HepG2 (cell line): ENCODE data around the gene BMPR1B. TPM values are rescaled to one million over a fixed set of nuclear protein-coding genes. Genes with fewer than 3 reads are reported as not detected.

Source experiments
- ATAC-seq: fragments of 200-7000 bp; cut with Tn5 transposase; 3 replicates; pipeline ENCODE4 v1.9.1; 2020; ENCODE audit warnings: mild to moderate bottlenecking, moderate library complexity
- BruUV-seq: library from RNA; stranded (reverse); fragments of 400-500 nt; replicated peaks from 2 replicates; lab custom pipeline; 2021; lab: Mats Ljungman, UMichigan
- CTCF ChIA-PET: fragments of 300-600 bp; formaldehyde crosslinking; extraction: SDS; loops from one replicate; lab custom pipeline; 2021; ENCODE audit warnings: low total read pairs, inconsistent platforms, low intra/inter-chr PET ratio; lab: Yijun Ruan, JAX
- POLR2A ChIA-PET: fragments of 350-600 bp; sonication (Branson Sonifier 250); formaldehyde crosslinking; loops from one replicate; lab custom pipeline; 2020; ENCODE audit warnings: antibody characterized with exemption, inconsistent platforms; lab: Yijun Ruan, JAX
- DNase-seq: peaks from one replicate; pipeline ENCODE4 v3.0.0-alpha.2; 2015; ENCODE audit warnings: low spot score
- FAIRE-seq: peaks from 3 replicates; lab custom pipeline; 2011; peaks lifted over from hg19 to GRCh38; lab: Jason Lieb, UNC
- H2AFZ ChIP-seq: one replicate; pipeline ENCODE4 v1.6.1; 2011; ENCODE audit warnings: low read length, inconsistent platforms
- H3K27ac ChIP-seq: fragments of 300-600 bp; 3 replicates; pipeline ENCODE4 v1.8.0; 2011; ENCODE audit warnings: mixed run types, mild to moderate bottlenecking, mixed read lengths, low read length, inconsistent platforms; ENCODE audit not compliant: insufficient read depth; ENCODE audit errors: extremely low read length
- H3K27me3 ChIP-seq, 2 experiments: fragments of 200-600 bp in 1 of 2; 2 replicates in 1 of 2; 3 replicates in 1 of 2; pipeline versions ENCODE4 v1.6.0 to v1.8.0; 2011; ENCODE audit warnings: low read length in 2 of 2, mild to moderate bottlenecking in 2 of 2, moderate library complexity in 2 of 2, inconsistent platforms in 1 of 2; ENCODE audit not compliant: insufficient read depth in 2 of 2, control insufficient read depth in 1 of 2
- H3K36me3 ChIP-seq, 2 experiments: fragments of 200-600 bp in 1 of 2; replicated peaks in 1 of 2; 2 replicates in 1 of 2; 3 replicates in 1 of 2; pipeline versions ENCODE4 v1.5.1 to v1.8.0; 2011; ENCODE audit warnings: low read length in 2 of 2, inconsistent platforms in 1 of 2; ENCODE audit not compliant: insufficient read depth in 2 of 2, control insufficient read depth in 1 of 2
- H3K4me1 ChIP-seq: 2 replicates; pipeline ENCODE4 v1.5.1; 2012; ENCODE audit warnings: low read length, inconsistent platforms; ENCODE audit not compliant: insufficient read depth
- H3K4me2 ChIP-seq: 2 replicates; pipeline ENCODE4 v1.6.0; 2011; ENCODE audit warnings: low read depth, low read length, inconsistent platforms
- H3K4me3 ChIP-seq, 3 experiments: fragments of 200-600 bp in 1 of 3; sonication (generic), shearing (Covaris generic) in 1 of 3; replicated peaks in 1 of 3; 2 replicates each; pipeline ENCODE4 v1.5.1; 2011 to 2016; ENCODE audit warnings: low read length in 3 of 3, inconsistent platforms in 2 of 3, low read depth in 2 of 3, mild to moderate bottlenecking in 2 of 3, control low read depth in 1 of 3, mixed read lengths in 1 of 3; ENCODE audit not compliant: insufficient read depth in 1 of 3
- H3K79me2 ChIP-seq: one replicate; pipeline ENCODE4 v1.6.1; 2011; ENCODE audit warnings: low read length, inconsistent platforms; ENCODE audit not compliant: insufficient read depth
- H3K9ac ChIP-seq: 2 replicates; pipeline ENCODE4 v1.6.0; 2011; ENCODE audit warnings: mild to moderate bottlenecking, low read depth, low read length, inconsistent platforms; ENCODE audit not compliant: insufficient read depth
- H3K9me3 ChIP-seq: 2 replicates; pipeline ENCODE4 v1.5.1; 2012; ENCODE audit warnings: mild to moderate bottlenecking, low read length
- H4K20me1 ChIP-seq: 2 replicates; pipeline ENCODE4 v1.6.0; 2011; ENCODE audit warnings: inconsistent platforms, mild to moderate bottlenecking, low read length, moderate library complexity; ENCODE audit not compliant: insufficient read depth
- ARNTL ChIP-seq: sonication (generic); formaldehyde crosslinking; IDR thresholded peaks from 2 replicates; pipeline ENCODE4 v1.4.0; 2020; ENCODE audit warnings: mild to moderate bottlenecking, missing genetic modification reagents
- ATF3 ChIP-seq: sonication (generic); formaldehyde crosslinking; IDR thresholded peaks from 2 replicates; pipeline ENCODE4 v1.4.0; 2020; ENCODE audit warnings: missing genetic modification reagents
- ATM ChIP-seq: fragments of 450-650 bp; IDR thresholded peaks from 2 replicates; pipeline ENCODE4 v1.7.1; 2017; ENCODE audit warnings: mild to moderate bottlenecking, borderline replicate concordance
- FOXJ3 ChIP-seq: sonication (generic); formaldehyde crosslinking; IDR thresholded peaks from 2 replicates; pipeline ENCODE4 v1.4.0; 2020; ENCODE audit warnings: missing genetic modification reagents, mild to moderate bottlenecking, borderline replicate concordance
- GATA4 ChIP-seq: sonication (generic); IDR thresholded peaks from 2 replicates; pipeline ENCODE4 v1.6.1; 2016; ENCODE audit warnings: antibody characterized with exemption, low read depth, borderline replicate concordance
- JUND ChIP-seq: sonication (generic); formaldehyde crosslinking; IDR thresholded peaks from 2 replicates; pipeline ENCODE4 v1.8.0; 2022; ENCODE audit warnings: mild to moderate bottlenecking, missing genetic modification reagents
- PAWR ChIP-seq: sonication (generic); formaldehyde crosslinking; IDR thresholded peaks from 2 replicates; pipeline ENCODE4 v1.4.0; 2020; ENCODE audit warnings: missing genetic modification reagents, mild to moderate bottlenecking, borderline replicate concordance
- PCBP2 ChIP-seq: fragments of 200-400 bp; formaldehyde crosslinking; optimal IDR thresholded peaks from 2 replicates; pipeline ENCODE3; 2018; ENCODE audit warnings: low read length, low read depth; ENCODE audit not compliant: poor library complexity, severe bottlenecking
- POLR2A ChIP-seq, 2 experiments: IDR thresholded peaks; 2 replicates each; pipeline ENCODE4 v1.6.1; 2011; ENCODE audit warnings: low read depth in 2 of 2, low read length in 2 of 2, mild to moderate bottlenecking in 1 of 2, moderate library complexity in 1 of 2; ENCODE audit not compliant: insufficient read depth in 1 of 2
- RBFOX2 ChIP-seq: fragments of 200-400 bp; formaldehyde crosslinking; IDR thresholded peaks from 2 replicates; pipeline ENCODE4 v1.6.1; 2017; ENCODE audit warnings: low read depth, mild to moderate bottlenecking, low read length
- SCMH1 ChIP-seq: sonication (generic); formaldehyde crosslinking; IDR thresholded peaks from 2 replicates; pipeline ENCODE4 v1.9.0; 2021; ENCODE audit warnings: missing genetic modification reagents, mild to moderate bottlenecking, borderline replicate concordance
- SIN3B ChIP-seq: fragments of 150-350 bp; IDR thresholded peaks from 2 replicates; pipeline ENCODE4 v1.6.1; 2014; ENCODE audit warnings: low read length
- ZBTB21 ChIP-seq: sonication (generic); formaldehyde crosslinking; IDR thresholded peaks from 2 replicates; pipeline ENCODE4 v1.4.0; 2020; ENCODE audit warnings: missing genetic modification reagents
- ZNF616 ChIP-seq: sonication (generic); formaldehyde crosslinking; IDR thresholded peaks from 2 replicates; pipeline ENCODE4 v1.5.0; 2020; ENCODE audit warnings: low read depth, mild to moderate bottlenecking, missing genetic modification reagents
- WGBS: methylation state at CpG from one replicate; pipeline ENCODE4 v1.1.6; 2017; ENCODE audit warnings: low lambda C conversion rate; 5-methylcytosine and 5-hydroxymethylcytosine counted together
- in situ Hi-C: cut with HindIII; loops from 2 replicates; pipeline ENCODE4 v1.10.0; 2017; ENCODE audit warnings: low pct_unique_long_range_greater_than_20kb; ENCODE audit not compliant: extremely low pct_ligation_motif_present
- intact Hi-C: fragments of 100-400 bp; cut with micrococcal nuclease; formaldehyde crosslinking; loops from one replicate; pipeline ENCODE4 v1.10.0; 2022; ENCODE audit not compliant: unreplicated experiment
- polyA plus RNA-seq, 8 experiments: library from polyadenylated mRNA; depleted of rRNA in 3 of 8; stranded (reverse) in 7 of 8; unstranded in 1 of 8; fragments of >200 nt; fragmentation: Illumina TruSeq in 4 of 8; extraction: Trizol in 4 of 8; gene quantifications; 2 replicates each; pipeline versions ENCODE4 v1.2.1 to v1.2.3, GENCODE V29; 2011 to 2016; ENCODE audit warnings: low read depth in 4 of 8, missing spikeins in 1 of 8, mixed read lengths in 1 of 8; ENCODE audit not compliant: insufficient read depth in 1 of 8
- total RNA-seq, 5 experiments: library from RNA; depleted of rRNA; stranded (reverse); fragments of >200 nt; fragmentation: Illumina TruSeq; extraction: Trizol; gene quantifications; 2 replicates each; pipeline ENCODE4 v1.2.3, GENCODE V29; 2016; ENCODE audit warnings: low read depth in 1 of 5
- TF ChIP-seq, protein P1 (sequence below): sonication (generic); formaldehyde crosslinking; IDR thresholded peaks from 2 replicates; pipeline ENCODE4 v1.8.0; 2022; ENCODE audit warnings: missing genetic modification reagents, mild to moderate bottlenecking, moderate library complexity, borderline replicate concordance
- TF ChIP-seq, protein P2 (sequence below): IDR thresholded peaks from 2 replicates; pipeline ENCODE4 v1.6.1; 2016; ENCODE audit warnings: low read depth

BMPR1B gene
- total and polyA plus RNA-seq, 2 of the 13 experiments (the other 11 are each of a cell fraction or from before 2014, with no cell fraction given): 0.07 TPM; not detected in 1

- in situ Hi-C loops (no loop called here), intact Hi-C loops (no loop called here)
- no peak overlapping the region for H3K4me3 ChIP-seq
Observed at GRCh38 chr4:94782707-94783106, 25.0 kb downstream of the BMPR1B start.

GRCh38 chr4:94791701-94792100 is 33.9 kb downstream of the BMPR1B start:
- ATAC-seq (no peak), DNase-seq (no peak), FAIRE-seq (no peak)
- Histone ChIP-seq H4K20me1 (no peaks in the 10 kb centered on the region), H3K79me2 (no peaks in the 10 kb centered on the region), H3K4me1 (no peaks in the 10 kb centered on the region), H3K36me3 (no peaks in the 10 kb centered on the region), H3K27me3 (no peaks in the 10 kb centered on the region), H3K4me2 (no peak overlapping the region), H3K4me3 (no peak overlapping the region), H3K9ac (no peak overlapping the region), H2AFZ (no peak overlapping the region), H3K27ac (no peak overlapping the region), H3K9me3 (no peaks in the 10 kb centered on the region)
- no TSS peak for BruUV-seq
- CTCF ChIA-PET: no interaction called here
- WGBS: 14% methylated on average over 4 of the region's 4 CpGs
- POLR2A ChIA-PET: no interaction called here
- in situ Hi-C loops: no loop called here
- intact Hi-C loops: no loop called here
- no peak for TF ChIP-seq ARNTL
- no peak for TF ChIP-seq FOXJ3
- TF ChIP-seq PCBP2: no peak
- no peak for TF ChIP-seq ATM
- TF ChIP-seq RBFOX2: no peak
- TF ChIP-seq JUND (CRISPR knock-in tag): no peak
- TF ChIP-seq ATF3 (CRISPR knock-in tag): no peak
- no peak for TF ChIP-seq ZNF616 (CRISPR knock-in tag)
- TF ChIP-seq SCMH1 (CRISPR knock-in tag): no peak
- TF ChIP-seq SIN3B: no peak
- no peak for TF ChIP-seq PAWR
- TF ChIP-seq, protein P1, sequence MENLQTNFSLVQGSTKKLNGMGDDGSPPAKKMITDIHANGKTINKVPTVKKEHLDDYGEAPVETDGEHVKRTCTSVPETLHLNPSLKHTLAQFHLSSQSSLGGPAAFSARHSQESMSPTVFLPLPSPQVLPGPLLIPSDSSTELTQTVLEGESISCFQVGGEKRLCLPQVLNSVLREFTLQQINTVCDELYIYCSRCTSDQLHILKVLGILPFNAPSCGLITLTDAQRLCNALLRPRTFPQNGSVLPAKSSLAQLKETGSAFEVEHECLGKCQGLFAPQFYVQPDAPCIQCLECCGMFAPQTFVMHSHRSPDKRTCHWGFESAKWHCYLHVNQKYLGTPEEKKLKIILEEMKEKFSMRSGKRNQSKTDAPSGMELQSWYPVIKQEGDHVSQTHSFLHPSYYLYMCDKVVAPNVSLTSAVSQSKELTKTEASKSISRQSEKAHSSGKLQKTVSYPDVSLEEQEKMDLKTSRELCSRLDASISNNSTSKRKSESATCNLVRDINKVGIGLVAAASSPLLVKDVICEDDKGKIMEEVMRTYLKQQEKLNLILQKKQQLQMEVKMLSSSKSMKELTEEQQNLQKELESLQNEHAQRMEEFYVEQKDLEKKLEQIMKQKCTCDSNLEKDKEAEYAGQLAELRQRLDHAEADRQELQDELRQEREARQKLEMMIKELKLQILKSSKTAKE: no peak

More at GRCh38 chr4:94782707-94783106, 25.0 kb downstream of the BMPR1B start:
- Histone ChIP-seq H3K79me2 (no peaks in the 10 kb centered on the region), H3K4me2 (no peak overlapping the region), H3K27me3 (no peaks in the 10 kb centered on the region), H3K27ac (no peak overlapping the region), H3K9me3 (no peaks in the 10 kb centered on the region), H3K9ac (no peak overlapping the region), H3K36me3 (no peaks in the 10 kb centered on the region), H4K20me1 (no peaks in the 10 kb centered on the region), H2AFZ (no peak overlapping the region), H3K4me1 (no peaks in the 10 kb centered on the region)
- no peak for ATAC-seq
- TF ChIP-seq GATA4 (no peak), POLR2A (IDR thresholded peaks at IDR 0.05; ENCODE audit: insufficient read depth in 1 of 2, low read depth in 2 of 2, low read length in 2 of 2) (no peak), ZBTB21 (CRISPR knock-in tag) (no peak)
- TF ChIP-seq, protein P2, sequence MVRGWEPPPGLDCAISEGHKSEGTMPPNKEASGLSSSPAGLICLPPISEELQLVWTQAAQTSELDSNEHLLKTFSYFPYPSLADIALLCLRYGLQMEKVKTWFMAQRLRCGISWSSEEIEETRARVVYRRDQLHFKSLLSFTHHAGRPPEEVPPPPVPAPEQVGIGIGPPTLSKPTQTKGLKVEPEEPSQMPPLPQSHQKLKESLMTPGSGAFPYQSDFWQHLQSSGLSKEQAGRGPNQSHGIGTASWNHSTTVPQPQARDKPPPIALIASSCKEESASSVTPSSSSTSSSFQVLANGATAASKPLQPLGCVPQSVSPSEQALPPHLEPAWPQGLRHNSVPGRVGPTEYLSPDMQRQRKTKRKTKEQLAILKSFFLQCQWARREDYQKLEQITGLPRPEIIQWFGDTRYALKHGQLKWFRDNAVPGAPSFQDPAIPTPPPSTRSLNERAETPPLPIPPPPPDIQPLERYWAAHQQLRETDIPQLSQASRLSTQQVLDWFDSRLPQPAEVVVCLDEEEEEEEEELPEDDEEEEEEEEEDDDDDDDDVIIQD (CRISPR knock-in tag): no peak
- ChIA-PET CTCF (no interaction called here), POLR2A (no interaction called here)
- WGBS: 0% methylated on average over 1 of the region's 1 CpG
- no peak for FAIRE-seq
- no peak for DNase-seq
- no TSS peak for BruUV-seq
